Activated naive CD4-positive, alpha-beta T cell treated with anti-CD3 and anti-CD28 coated beads for 36 hours (primary cell): ENCODE data around the gene MCHR1. TPM values are rescaled to one million over a fixed set of nuclear protein-coding genes. Genes with fewer than 3 reads are reported as not detected.
A peak's percentile ranks its signal among the peaks of the same experiment; 100 is the strongest.

ENCODE experiments used
- CTCF ChIA-PET: fragments of 350-600 bp; sonication (Branson Sonifier 250); formaldehyde crosslinking; loops from one replicate; lab custom pipeline; 2021; ENCODE audit warnings: antibody characterized with exemption; lab: Charles Lee
- DNase-seq: peaks from one replicate; pipeline ENCODE4 v3.0.0-alpha.2; 2020
- H3K27ac Mint-ChIP-seq: one replicate; pipeline ENCODE4 v1.8.0; 2021; ENCODE audit warnings: mild to moderate bottlenecking, mixed read lengths
- H3K27me3 Mint-ChIP-seq: one replicate; pipeline ENCODE4 v1.8.0; 2021; ENCODE audit warnings: low read depth, mixed read lengths
- H3K36me3 Mint-ChIP-seq: one replicate; pipeline ENCODE4 v1.8.0; 2021; ENCODE audit warnings: low read depth, mixed read lengths
- H3K4me1 Mint-ChIP-seq: one replicate; pipeline ENCODE4 v1.8.0; 2021; ENCODE audit warnings: low read depth, mixed read lengths
- H3K4me3 Mint-ChIP-seq: one replicate; pipeline ENCODE4 v1.8.0; 2021; ENCODE audit warnings: mild to moderate bottlenecking, moderate library complexity, mixed read lengths
- H3K9me3 Mint-ChIP-seq: one replicate; pipeline ENCODE4 v1.8.0; 2021; ENCODE audit warnings: mixed read lengths
- intact Hi-C: fragments of 100-400 bp; cut with micrococcal nuclease; formaldehyde crosslinking; loops from one replicate; pipeline ENCODE4 v1.15.1; 2023
- total RNA-seq, 2 experiments: library from RNA; stranded (reverse); gene quantifications; one replicate each; pipeline ENCODE4 v1.2.3, GENCODE V29; 2021

MCHR1 gene, protein sequence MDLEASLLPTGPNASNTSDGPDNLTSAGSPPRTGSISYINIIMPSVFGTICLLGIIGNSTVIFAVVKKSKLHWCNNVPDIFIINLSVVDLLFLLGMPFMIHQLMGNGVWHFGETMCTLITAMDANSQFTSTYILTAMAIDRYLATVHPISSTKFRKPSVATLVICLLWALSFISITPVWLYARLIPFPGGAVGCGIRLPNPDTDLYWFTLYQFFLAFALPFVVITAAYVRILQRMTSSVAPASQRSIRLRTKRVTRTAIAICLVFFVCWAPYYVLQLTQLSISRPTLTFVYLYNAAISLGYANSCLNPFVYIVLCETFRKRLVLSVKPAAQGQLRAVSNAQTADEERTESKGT
- not detected for total RNA-seq

DNA sequence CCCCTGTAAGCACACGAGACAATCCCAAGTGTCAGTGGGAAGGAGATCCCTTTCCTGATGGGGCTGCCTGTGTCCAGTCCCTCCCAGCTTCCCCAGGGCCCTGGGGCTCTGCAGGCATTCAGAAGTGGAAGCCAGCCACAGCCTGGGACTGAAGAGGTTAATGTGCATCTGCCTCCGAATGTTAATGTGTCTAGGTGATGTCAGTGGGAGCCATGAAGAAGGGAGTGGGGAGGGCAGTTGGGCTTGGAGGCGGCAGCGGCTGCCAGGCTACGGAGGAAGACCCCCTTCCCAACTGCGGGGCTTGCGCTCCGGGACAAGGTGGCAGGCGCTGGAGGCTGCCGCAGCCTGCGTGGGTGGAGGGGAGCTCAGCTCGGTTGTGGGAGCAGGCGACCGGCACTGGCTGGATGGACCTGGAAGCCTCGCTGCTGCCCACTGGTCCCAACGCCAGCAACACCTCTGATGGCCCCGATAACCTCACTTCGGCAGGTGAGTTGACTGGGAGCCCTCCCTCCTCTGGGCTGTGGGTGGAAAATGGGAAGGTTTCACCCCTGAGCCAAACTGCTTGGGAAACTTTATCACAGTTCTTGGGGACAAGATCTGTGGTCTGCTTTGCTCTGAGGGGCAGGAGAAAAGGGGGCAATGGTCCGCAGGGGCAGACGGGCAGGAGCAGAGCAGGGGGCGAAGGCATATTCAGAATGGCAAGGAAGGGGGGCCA, at the start of gene MCHR1:
Gene MCHR1 (plus strand): TSS at position 236 of the 715 bp plus-strand sequence. CDS start 169 bp downstream, at position 405.
- Mint-ChIP-seq H3K27ac (no peak within 1 kb of the TSS), H3K4me1 (peaks cover 28% of the 10 kb centered on the region), H3K9me3 (no peaks in the 10 kb centered on the region), H3K36me3 (no peaks in the 10 kb centered on the region), H3K4me3 (no peak within 1 kb of the TSS), H3K27me3 (peaks cover 16% of the 10 kb centered on the region)
- no peak for DNase-seq
- intact Hi-C loops: no loop called here
- CTCF ChIA-PET: interaction anchor here (0.5 to 0.8 kb wide), 2 partner anchors 81 to 457 kb away, joined by 3 read pairs; no protein-coding TSS in a partner anchor

DNA sequence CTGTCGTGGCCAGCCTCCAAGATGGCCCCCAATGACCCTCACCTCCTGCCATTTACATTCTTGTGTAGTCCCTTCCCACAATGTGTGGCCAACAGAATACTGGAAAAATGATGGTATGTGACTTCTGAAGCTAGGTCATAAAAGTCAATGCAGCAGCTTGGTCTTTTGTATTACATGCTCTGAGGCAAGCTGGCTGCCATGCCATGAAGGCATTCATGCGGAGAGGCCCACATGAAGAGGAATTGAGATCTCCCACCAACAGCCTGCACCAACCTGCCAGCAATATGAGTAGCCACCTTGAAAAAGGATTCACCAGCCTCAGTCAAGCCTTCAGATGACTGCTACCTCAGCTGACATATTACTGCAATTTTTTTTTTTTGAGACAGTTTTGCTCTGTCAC, 47.4 kb upstream of the MCHR1 start:
- Mint-ChIP-seq H3K4me1 (peaks cover 72% of the 10 kb centered on the region), H3K4me3 (no peak overlapping the region), H3K9me3 (no peaks in the 10 kb centered on the region), H3K27ac (no peak overlapping the region), H3K27me3 (no peaks in the 10 kb centered on the region), H3K36me3 (peaks cover 1% of the 10 kb centered on the region)
- DNase-seq: no peak
- intact Hi-C loops: no loop called here
- CTCF ChIA-PET: interaction anchor here (0.6 to 2.6 kb wide), 4 partner anchors 14 to 313 kb away, joined by 5 to 13 read pairs (median 6); no protein-coding TSS in a partner anchor

DNA sequence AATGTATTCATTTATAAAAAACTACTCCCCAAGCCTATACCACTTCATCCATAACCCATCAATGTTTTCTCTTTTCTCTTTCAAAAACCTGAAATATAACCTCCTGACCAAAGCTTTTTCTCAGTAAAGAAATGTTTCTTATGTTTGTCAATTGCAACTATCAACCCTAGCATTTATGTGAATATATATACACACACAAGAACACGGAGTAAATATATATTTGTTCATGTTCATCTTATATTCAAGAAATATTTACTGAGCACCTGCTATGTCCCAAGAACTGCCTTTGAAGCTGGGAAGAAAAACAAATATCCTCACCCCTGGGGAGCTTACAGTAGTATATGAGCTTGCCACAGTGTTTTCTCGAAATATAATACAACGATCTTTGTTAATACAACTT, 46.2 kb upstream of the MCHR1 start:
- Mint-ChIP-seq H3K27me3 (no peaks in the 10 kb centered on the region), H3K9me3 (no peaks in the 10 kb centered on the region), H3K36me3 (peaks cover 1% of the 10 kb centered on the region), H3K4me1 (peaks cover 65% of the 10 kb centered on the region), H3K27ac (no peak overlapping the region), H3K4me3 (no peak overlapping the region)
- no peak for DNase-seq
- CTCF ChIA-PET: interaction anchor here (0.9 to 3.5 kb wide), 4 partner anchors 13 to 108 kb away, joined by 3 to 13 read pairs (median 10); no protein-coding TSS in a partner anchor
- intact Hi-C loops: no loop called here

DNA sequence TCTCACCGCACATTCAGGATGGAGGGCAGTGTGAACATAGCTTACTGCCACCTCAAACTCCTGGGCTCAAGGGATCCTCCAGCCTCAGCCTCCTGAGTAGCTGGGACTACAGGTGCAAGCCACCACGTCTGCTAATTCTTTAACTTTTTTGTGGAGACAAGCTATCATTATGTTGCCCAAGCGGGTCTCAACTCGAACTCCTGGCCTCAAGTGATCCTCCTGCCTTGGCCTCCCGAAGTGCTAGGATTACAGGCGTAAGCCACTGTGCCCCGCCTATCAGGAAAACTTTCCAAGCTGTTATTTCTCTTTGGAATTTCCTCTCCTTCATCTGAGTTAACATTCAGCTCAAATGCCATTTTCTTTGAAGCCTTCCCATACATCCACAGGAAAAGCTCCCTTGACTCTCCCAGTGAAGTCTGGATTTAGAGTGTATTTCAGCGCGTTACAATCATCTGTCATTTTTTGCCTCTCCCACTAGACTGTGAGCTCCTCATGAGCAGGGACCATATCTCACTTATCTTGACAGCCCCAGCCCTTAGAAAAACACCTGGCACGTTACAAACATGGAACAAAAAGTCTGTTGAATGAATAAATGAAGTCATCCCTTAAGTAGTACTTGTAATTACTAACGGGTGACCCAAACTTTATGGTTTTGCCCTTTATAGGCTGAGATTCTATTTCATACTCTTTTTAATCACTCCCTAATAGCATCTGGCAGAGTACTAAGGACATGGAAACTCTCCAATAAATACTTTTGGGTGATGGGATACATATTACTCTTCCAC, 45.0 kb upstream of the MCHR1 start:
- Mint-ChIP-seq H3K4me1 (peaks cover 55% of the 10 kb centered on the region), H3K27ac (no peak overlapping the region), H3K27me3 (no peaks in the 10 kb centered on the region), H3K4me3 (peak overlapping the region; percentile 0), H3K9me3 (no peaks in the 10 kb centered on the region), H3K36me3 (peaks cover 1% of the 10 kb centered on the region)
- CTCF ChIA-PET: interaction anchor here (0.5 to 3.5 kb wide), 5 partner anchors 12 to 109 kb away, joined by 3 to 13 read pairs (median 7); no protein-coding TSS in a partner anchor
- intact Hi-C loops: no loop called here
- DNase-seq: no peak

DNA sequence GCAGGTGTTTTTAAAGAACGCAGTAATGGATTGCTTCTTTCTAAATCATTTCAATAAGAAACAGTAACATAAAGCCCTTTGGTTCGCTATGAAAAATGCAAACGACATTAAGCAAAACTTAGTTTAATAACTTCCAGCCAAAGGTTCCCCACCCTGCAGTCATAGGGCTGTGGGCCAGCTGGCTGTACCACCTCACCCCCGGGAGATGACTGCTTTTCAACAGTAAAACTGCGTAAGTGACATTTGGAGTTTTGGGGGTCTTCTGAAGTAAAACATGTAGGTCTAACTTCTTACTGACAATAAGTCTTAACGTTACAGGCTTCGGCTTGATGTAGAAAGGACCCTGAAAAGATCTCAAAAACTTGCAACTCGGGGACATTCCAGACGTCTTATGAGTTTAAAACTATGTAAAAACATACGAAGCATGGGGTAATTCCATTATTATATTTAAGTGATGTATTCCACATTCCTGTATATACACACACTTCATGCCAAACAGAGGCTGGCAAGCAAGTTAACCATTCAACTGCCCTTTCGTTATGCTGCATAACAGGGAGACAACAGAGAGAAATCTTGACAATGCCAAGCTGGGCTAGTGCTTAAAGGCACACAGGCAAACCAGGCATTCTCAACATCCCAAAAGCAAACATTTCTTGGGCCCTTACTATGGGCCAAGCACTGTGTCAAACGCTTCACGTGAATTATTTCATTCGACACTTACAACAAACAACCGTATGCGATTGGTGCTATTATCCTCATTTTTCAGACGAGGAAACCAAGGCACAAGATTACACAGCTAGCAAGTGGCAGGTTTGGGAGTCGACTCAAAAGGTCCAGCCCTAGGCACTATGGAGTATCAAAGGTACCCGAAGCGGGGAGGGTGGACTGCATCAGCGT, 44.0 kb upstream of the MCHR1 start:
- CTCF ChIA-PET: interaction anchor here (0.6 to 3.5 kb wide), 4 partner anchors 11 to 198 kb away, joined by 3 to 12 read pairs (median 4); no protein-coding TSS in a partner anchor
- intact Hi-C loops: loop anchor here (5.0 kb wide), 2 partner anchors 222 to 263 kb away; partner anchors contain the start of genes SGSM3, ST13 and XPNPEP3
- peak overlapping the region; percentile 87 for H3K4me3 Mint-ChIP-seq
- H3K4me1 Mint-ChIP-seq: peaks cover 50% of the 10 kb centered on the region
- no peak for DNase-seq
- H3K36me3 Mint-ChIP-seq: peaks cover 1% of the 10 kb centered on the region
- peak overlapping the region; percentile 50 for H3K27ac Mint-ChIP-seq
- no peaks in the 10 kb centered on the region for H3K9me3 Mint-ChIP-seq
- H3K27me3 Mint-ChIP-seq: no peaks in the 10 kb centered on the region

DNA sequence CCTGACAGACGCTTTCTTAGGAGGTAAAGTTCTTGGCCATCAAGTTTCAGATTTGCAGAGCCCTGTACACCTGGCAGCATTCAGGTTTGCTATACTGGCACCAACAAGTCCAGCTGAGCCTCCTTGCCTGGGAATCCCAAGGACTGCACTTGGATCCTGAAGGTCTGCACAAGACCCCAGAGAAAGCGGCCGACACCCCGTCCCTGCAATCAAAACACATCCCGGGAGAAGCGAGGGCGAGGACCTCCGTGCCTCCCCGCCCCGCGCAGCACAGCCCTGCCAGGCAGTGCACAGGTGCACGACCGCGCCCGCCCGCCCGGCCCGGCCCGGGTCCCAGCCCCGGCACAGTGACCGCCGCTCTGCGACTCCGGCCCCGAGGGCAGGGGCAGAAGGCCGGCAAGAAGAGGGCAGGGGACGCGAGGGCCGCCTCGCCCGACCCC, 43.3 kb upstream of the MCHR1 start:
- Mint-ChIP-seq H3K4me3 (peak overlapping the region; percentile 87), H3K27me3 (no peaks in the 10 kb centered on the region), H3K4me1 (peaks cover 46% of the 10 kb centered on the region), H3K9me3 (no peaks in the 10 kb centered on the region), H3K36me3 (peaks cover 1% of the 10 kb centered on the region), H3K27ac (peak overlapping the region; percentile 50)
- DNase-seq: peak; percentile 17
- intact Hi-C loops: loop anchor here (1.0 to 5.0 kb wide), 7 partner anchors 53 to 455 kb away; partner anchors contain the start of genes SGSM3, SLC25A17, ST13 and XPNPEP3
- CTCF ChIA-PET: interaction anchor here (0.6 to 3.5 kb wide), 5 partner anchors 10 to 199 kb away, joined by 3 to 12 read pairs (median 3); no protein-coding TSS in a partner anchor

DNA sequence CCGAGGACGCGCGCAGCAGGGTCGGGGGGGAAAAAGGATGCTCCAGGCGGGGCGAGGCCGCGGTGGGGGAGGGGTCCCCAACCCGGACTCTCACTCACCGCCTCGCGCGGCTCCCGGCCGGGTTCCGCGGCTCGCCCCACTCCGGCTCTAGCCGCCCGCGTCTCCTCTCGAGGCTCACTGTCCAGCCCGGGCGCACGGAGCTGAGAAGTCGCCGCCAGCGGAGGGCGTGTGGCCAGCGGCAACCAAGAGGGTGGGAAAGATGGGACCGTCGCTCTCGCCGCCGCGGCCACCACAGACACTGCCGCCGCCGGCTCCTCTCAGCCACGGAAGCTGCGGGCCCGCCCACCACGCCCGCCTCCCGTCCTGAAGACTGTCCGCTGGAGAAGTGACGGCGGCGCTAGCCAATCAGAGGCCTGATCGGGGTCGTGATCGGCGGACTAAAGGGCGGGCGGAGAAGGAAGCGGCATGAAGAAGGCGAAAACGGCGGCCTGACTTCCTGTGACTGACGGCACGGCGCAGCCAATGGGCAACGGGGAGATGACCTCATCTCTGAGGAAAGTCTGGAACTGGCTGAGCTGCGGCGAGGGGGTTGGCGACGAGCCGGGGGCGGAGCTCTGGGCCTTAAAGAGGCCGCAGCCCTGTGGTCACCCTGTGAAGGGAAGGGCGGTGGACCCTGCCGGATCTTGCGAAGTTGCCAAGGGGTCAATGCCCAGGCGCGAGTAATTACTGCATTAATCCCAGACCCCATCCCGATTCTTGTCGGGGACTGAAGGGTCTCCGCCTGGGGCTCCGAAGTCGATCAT, 42.7 kb upstream of the MCHR1 start, which contains the start of gene MRTFA:
Gene MRTFA (minus strand): TSS at position 340 of the 803 bp plus-strand sequence.
- Mint-ChIP-seq H3K36me3 (peaks cover 1% of the 10 kb centered on the region), H3K27ac (peak within 1 kb of the TSS; percentile 92), H3K27me3 (no peaks in the 10 kb centered on the region), H3K4me1 (peaks cover 39% of the 10 kb centered on the region), H3K9me3 (no peaks in the 10 kb centered on the region), H3K4me3 (peak within 1 kb of the TSS; percentile 87)
- intact Hi-C loops: loop anchor here (1.0 to 5.0 kb wide), 7 partner anchors 53 to 454 kb away; partner anchors contain the start of genes SGSM3, SLC25A17, ST13 and XPNPEP3
- CTCF ChIA-PET: interaction anchor here (0.6 to 1.7 kb wide), 8 partner anchors 9 to 882 kb away, joined by 3 to 12 read pairs (median 3); no protein-coding TSS in a partner anchor
- DNase-seq: peak; percentile 100

DNA sequence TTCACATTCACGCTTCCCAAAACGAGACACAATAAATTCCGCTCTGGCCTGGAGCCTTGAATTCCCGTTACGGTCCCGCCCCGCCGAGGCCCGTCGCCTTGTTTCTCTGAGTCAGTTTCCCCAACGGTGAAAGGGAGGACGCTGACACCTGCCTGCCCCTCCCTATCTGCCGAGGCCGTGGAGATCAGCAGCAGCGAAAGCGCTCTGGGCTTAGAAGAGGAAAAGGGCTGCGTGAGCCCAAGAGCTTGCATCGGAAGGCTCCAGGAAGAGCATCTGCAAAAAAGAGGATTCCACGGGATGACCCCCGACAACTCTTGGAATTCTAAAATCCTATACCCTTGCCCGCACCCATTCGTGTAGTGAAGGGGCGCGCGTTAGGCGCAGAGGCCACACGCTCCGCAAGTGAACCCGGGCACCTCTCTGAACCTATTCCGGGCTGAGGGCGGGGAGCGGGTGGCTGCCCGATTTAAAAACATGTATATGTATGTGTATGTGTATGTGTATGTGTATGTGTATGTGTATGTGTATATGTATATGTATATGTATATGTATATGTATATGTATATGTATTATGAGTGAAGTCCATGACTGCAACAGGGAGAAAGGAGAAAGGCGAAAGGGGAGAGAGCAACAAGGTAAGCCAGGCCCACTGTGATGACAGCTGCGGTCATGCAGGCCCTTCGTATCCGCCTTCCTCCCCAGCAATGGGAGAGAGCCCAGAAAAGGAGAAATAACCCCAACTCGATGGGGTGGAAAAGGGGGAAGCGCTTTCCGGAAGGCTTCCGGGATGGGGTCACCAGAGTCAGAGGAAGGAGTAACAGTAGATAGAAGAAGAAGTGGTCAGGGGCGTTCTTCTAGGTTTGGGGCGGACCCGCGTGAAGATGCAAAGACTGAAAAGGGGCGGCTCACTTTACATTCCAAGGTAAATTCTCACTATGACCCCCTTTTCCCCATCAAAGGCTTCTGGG, 41.8 kb upstream of the MCHR1 start:
- Mint-ChIP-seq H3K9me3 (no peaks in the 10 kb centered on the region), H3K4me1 (peaks cover 32% of the 10 kb centered on the region), H3K4me3 (peak overlapping the region; percentile 87), H3K27me3 (no peaks in the 10 kb centered on the region), H3K36me3 (no peaks in the 10 kb centered on the region), H3K27ac (peak overlapping the region; percentile 92)
- intact Hi-C loops: loop anchor here (2.0 to 5.0 kb wide), 6 partner anchors 105 to 453 kb away; partner anchors contain the start of genes SGSM3, SLC25A17, ST13 and XPNPEP3
- CTCF ChIA-PET: interaction anchor here (0.6 to 1.7 kb wide), 9 partner anchors 8 to 881 kb away, joined by 3 to 12 read pairs (median 3); no protein-coding TSS in a partner anchor
- peak; percentile 86 for DNase-seq

DNA sequence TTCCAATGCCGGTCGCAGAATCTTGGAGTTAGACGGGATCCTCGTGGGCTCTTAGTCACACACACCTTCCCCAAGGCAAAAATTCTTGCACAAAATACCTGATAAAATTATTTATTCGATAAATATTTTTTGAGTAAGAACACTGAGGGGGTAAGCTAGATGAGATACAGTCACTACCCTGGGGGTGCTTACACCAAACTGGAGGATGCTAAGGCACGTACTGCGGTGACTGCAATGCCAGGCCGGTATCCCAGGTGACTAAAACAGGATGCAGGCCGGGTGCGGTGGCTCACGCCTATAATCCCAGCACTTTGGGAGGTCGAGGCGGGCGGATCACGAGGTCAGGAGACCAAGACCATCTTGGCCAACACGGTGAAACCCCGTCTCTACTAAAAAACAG, 41.0 kb upstream of the MCHR1 start:
- H3K36me3 Mint-ChIP-seq: no peaks in the 10 kb centered on the region
- no peaks in the 10 kb centered on the region for H3K27me3 Mint-ChIP-seq
- no peak overlapping the region for H3K27ac Mint-ChIP-seq
- intact Hi-C loops: loop anchor here (5.0 kb wide), 2 partner anchors 219 to 266 kb away; partner anchors contain the start of genes SGSM3, ST13 and XPNPEP3
- no peak for DNase-seq
- H3K4me1 Mint-ChIP-seq: peaks cover 25% of the 10 kb centered on the region
- CTCF ChIA-PET: interaction anchor here (1.0 to 1.7 kb wide), 2 partner anchors 9 to 202 kb away, joined by 3 to 4 read pairs; no protein-coding TSS in a partner anchor
- peak overlapping the region; percentile 87 for H3K4me3 Mint-ChIP-seq
- H3K9me3 Mint-ChIP-seq: no peaks in the 10 kb centered on the region
